ENCODE data around the gene MLEC.

GRCh38 chr12:120744922-120745493, 58.1 kb downstream of the MLEC start:
- TF ChIP-seq POLR2AphosphoS5 (IDR thresholded peaks at IDR 0.05; ENCODE audit: low read depth, low read length) (no peak), POLR2A (IDR thresholded peaks at IDR 0.05; ENCODE audit: low read depth, low read length) (no peak), SPI1 (IDR thresholded peaks at IDR 0.05; ENCODE audit: low read depth, low read length) (no peak)
